HepG2 (cell line): ENCODE data around the gene PAQR3. TPM values are rescaled to one million over a fixed set of nuclear protein-coding genes. Genes with fewer than 3 reads are reported as not detected.

Source experiments
- ATAC-seq: fragments of 200-7000 bp; cut with Tn5 transposase; 3 replicates; pipeline ENCODE4 v1.9.1; 2020; ENCODE audit warnings: mild to moderate bottlenecking, moderate library complexity
- BruUV-seq: library from RNA; stranded (reverse); fragments of 400-500 nt; replicated peaks from 2 replicates; lab custom pipeline; 2021; lab: Mats Ljungman, UMichigan
- CTCF ChIA-PET: fragments of 300-600 bp; formaldehyde crosslinking; extraction: SDS; loops from one replicate; lab custom pipeline; 2021; ENCODE audit warnings: low total read pairs, inconsistent platforms, low intra/inter-chr PET ratio; lab: Yijun Ruan, JAX
- POLR2A ChIA-PET: fragments of 350-600 bp; sonication (Branson Sonifier 250); formaldehyde crosslinking; loops from one replicate; lab custom pipeline; 2020; ENCODE audit warnings: antibody characterized with exemption, inconsistent platforms; lab: Yijun Ruan, JAX
- DNase-seq: peaks from one replicate; pipeline ENCODE4 v3.0.0-alpha.2; 2015; ENCODE audit warnings: low spot score
- FAIRE-seq: peaks from 3 replicates; lab custom pipeline; 2011; peaks lifted over from hg19 to GRCh38; lab: Jason Lieb, UNC
- H2AFZ ChIP-seq: one replicate; pipeline ENCODE4 v1.6.1; 2011; ENCODE audit warnings: low read length, inconsistent platforms
- H3K27ac ChIP-seq: fragments of 300-600 bp; 3 replicates; pipeline ENCODE4 v1.8.0; 2011; ENCODE audit warnings: mixed run types, mild to moderate bottlenecking, mixed read lengths, low read length, inconsistent platforms; ENCODE audit not compliant: insufficient read depth; ENCODE audit errors: extremely low read length
- H3K27me3 ChIP-seq, 2 experiments: fragments of 200-600 bp in 1 of 2; 2 replicates in 1 of 2; 3 replicates in 1 of 2; pipeline versions ENCODE4 v1.6.0 to v1.8.0; 2011; ENCODE audit warnings: low read length in 2 of 2, mild to moderate bottlenecking in 2 of 2, moderate library complexity in 2 of 2, inconsistent platforms in 1 of 2; ENCODE audit not compliant: insufficient read depth in 2 of 2, control insufficient read depth in 1 of 2
- H3K36me3 ChIP-seq, 2 experiments: fragments of 200-600 bp in 1 of 2; replicated peaks in 1 of 2; 2 replicates in 1 of 2; 3 replicates in 1 of 2; pipeline versions ENCODE4 v1.5.1 to v1.8.0; 2011; ENCODE audit warnings: low read length in 2 of 2, inconsistent platforms in 1 of 2; ENCODE audit not compliant: insufficient read depth in 2 of 2, control insufficient read depth in 1 of 2
- H3K4me1 ChIP-seq: 2 replicates; pipeline ENCODE4 v1.5.1; 2012; ENCODE audit warnings: low read length, inconsistent platforms; ENCODE audit not compliant: insufficient read depth
- H3K4me2 ChIP-seq: 2 replicates; pipeline ENCODE4 v1.6.0; 2011; ENCODE audit warnings: low read depth, low read length, inconsistent platforms
- H3K4me3 ChIP-seq, 3 experiments: fragments of 200-600 bp in 1 of 3; sonication (generic), shearing (Covaris generic) in 1 of 3; replicated peaks in 1 of 3; 2 replicates each; pipeline ENCODE4 v1.5.1; 2011 to 2016; ENCODE audit warnings: low read length in 3 of 3, inconsistent platforms in 2 of 3, low read depth in 2 of 3, mild to moderate bottlenecking in 2 of 3, control low read depth in 1 of 3, mixed read lengths in 1 of 3; ENCODE audit not compliant: insufficient read depth in 1 of 3
- H3K79me2 ChIP-seq: one replicate; pipeline ENCODE4 v1.6.1; 2011; ENCODE audit warnings: low read length, inconsistent platforms; ENCODE audit not compliant: insufficient read depth
- H3K9ac ChIP-seq: 2 replicates; pipeline ENCODE4 v1.6.0; 2011; ENCODE audit warnings: mild to moderate bottlenecking, low read depth, low read length, inconsistent platforms; ENCODE audit not compliant: insufficient read depth
- H3K9me3 ChIP-seq: 2 replicates; pipeline ENCODE4 v1.5.1; 2012; ENCODE audit warnings: mild to moderate bottlenecking, low read length
- H4K20me1 ChIP-seq: 2 replicates; pipeline ENCODE4 v1.6.0; 2011; ENCODE audit warnings: inconsistent platforms, mild to moderate bottlenecking, low read length, moderate library complexity; ENCODE audit not compliant: insufficient read depth
- XRCC5 ChIP-seq: fragments of 200-400 bp; formaldehyde crosslinking; optimal IDR thresholded peaks from 2 replicates; pipeline ENCODE3; 2017; ENCODE audit warnings: mild to moderate bottlenecking, low read length
- ZNF567 ChIP-seq: sonication (generic); formaldehyde crosslinking; IDR thresholded peaks from 2 replicates; pipeline ENCODE4 v1.8.1; 2023; ENCODE audit warnings: mild to moderate bottlenecking, missing genetic modification reagents, borderline replicate concordance
- WGBS: methylation state at CpG from one replicate; pipeline ENCODE4 v1.1.6; 2017; ENCODE audit warnings: low lambda C conversion rate; 5-methylcytosine and 5-hydroxymethylcytosine counted together
- in situ Hi-C: cut with HindIII; loops from 2 replicates; pipeline ENCODE4 v1.10.0; 2017; ENCODE audit warnings: low pct_unique_long_range_greater_than_20kb; ENCODE audit not compliant: extremely low pct_ligation_motif_present
- intact Hi-C: fragments of 100-400 bp; cut with micrococcal nuclease; formaldehyde crosslinking; loops from one replicate; pipeline ENCODE4 v1.10.0; 2022; ENCODE audit not compliant: unreplicated experiment
- polyA plus RNA-seq, 8 experiments: library from polyadenylated mRNA; depleted of rRNA in 3 of 8; stranded (reverse) in 7 of 8; unstranded in 1 of 8; fragments of >200 nt; fragmentation: Illumina TruSeq in 4 of 8; extraction: Trizol in 4 of 8; gene quantifications; 2 replicates each; pipeline versions ENCODE4 v1.2.1 to v1.2.3, GENCODE V29; 2011 to 2016; ENCODE audit warnings: low read depth in 4 of 8, missing spikeins in 1 of 8, mixed read lengths in 1 of 8; ENCODE audit not compliant: insufficient read depth in 1 of 8
- total RNA-seq, 5 experiments: library from RNA; depleted of rRNA; stranded (reverse); fragments of >200 nt; fragmentation: Illumina TruSeq; extraction: Trizol; gene quantifications; 2 replicates each; pipeline ENCODE4 v1.2.3, GENCODE V29; 2016; ENCODE audit warnings: low read depth in 1 of 5
- TF ChIP-seq, protein P1 (sequence below): sonication (generic); formaldehyde crosslinking; IDR thresholded peaks from 2 replicates; pipeline ENCODE4 v1.5.0; 2020; ENCODE audit warnings: missing genetic modification reagents
- TF ChIP-seq, protein P2 (sequence below): sonication (generic); formaldehyde crosslinking; IDR thresholded peaks from 2 replicates; pipeline ENCODE4 v1.8.1; 2023; ENCODE audit warnings: mild to moderate bottlenecking, missing genetic modification reagents

PAQR3 gene
- total and polyA plus RNA-seq, 2 of the 13 experiments (the other 11 are each of a cell fraction or from before 2014, with no cell fraction given): 9.9 to 13.6 TPM

DNA sequence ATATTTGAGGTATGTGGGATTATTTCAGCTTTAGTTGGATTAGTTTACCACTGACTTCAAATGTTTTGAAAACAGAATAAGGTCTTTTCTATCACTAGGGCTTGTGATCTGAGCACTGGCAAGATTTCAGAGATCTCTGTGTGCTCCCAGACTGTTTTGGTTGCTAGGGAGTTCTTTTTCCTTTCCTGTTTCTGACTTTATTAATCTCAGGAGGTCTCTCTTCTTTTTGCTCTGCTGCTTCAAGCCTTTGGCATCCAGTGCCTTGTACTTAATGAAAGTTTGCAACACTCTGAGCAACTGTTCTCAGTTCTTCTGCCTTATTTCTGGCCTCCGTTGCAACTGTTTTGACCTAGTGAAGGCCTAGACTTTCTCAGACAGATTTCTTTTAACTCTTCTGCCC lies 32.1 kb upstream of the PAQR3 start:
- Histone ChIP-seq H3K9me3 (no peaks in the 10 kb centered on the region), H2AFZ (no peak overlapping the region), H4K20me1 (no peaks in the 10 kb centered on the region), H3K4me1 (no peaks in the 10 kb centered on the region), H3K27me3 (no peaks in the 10 kb centered on the region), H3K4me3 (no peak overlapping the region), H3K9ac (no peak overlapping the region), H3K27ac (no peak overlapping the region), H3K36me3 (no peaks in the 10 kb centered on the region), H3K4me2 (no peak overlapping the region), H3K79me2 (no peaks in the 10 kb centered on the region)
- no TSS peak for BruUV-seq
- DNase-seq: no peak
- ChIA-PET CTCF (no interaction called here), POLR2A (no interaction called here)
- 0% methylated on average over 1 of the region's 1 CpG for WGBS
- intact Hi-C loops (no loop called here), in situ Hi-C loops (no loop called here)
- ATAC-seq: no peak
- no peak for FAIRE-seq
- TF ChIP-seq, protein P1, sequence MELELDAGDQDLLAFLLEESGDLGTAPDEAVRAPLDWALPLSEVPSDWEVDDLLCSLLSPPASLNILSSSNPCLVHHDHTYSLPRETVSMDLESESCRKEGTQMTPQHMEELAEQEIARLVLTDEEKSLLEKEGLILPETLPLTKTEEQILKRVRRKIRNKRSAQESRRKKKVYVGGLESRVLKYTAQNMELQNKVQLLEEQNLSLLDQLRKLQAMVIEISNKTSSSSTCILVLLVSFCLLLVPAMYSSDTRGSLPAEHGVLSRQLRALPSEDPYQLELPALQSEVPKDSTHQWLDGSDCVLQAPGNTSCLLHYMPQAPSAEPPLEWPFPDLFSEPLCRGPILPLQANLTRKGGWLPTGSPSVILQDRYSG (CRISPR knock-in tag): no peak
- TF ChIP-seq XRCC5 (no peak), ZNF567 (CRISPR knock-in tag) (no peak)

- Histone ChIP-seq H3K9ac (no peak overlapping the region), H2AFZ (no peak overlapping the region), H3K27ac (no peak overlapping the region), H3K79me2 (no peaks in the 10 kb centered on the region), H3K9me3 (no peaks in the 10 kb centered on the region), H3K4me2 (no peak overlapping the region), H3K4me1 (no peaks in the 10 kb centered on the region), H3K36me3 (no peaks in the 10 kb centered on the region), H3K27me3 (no peaks in the 10 kb centered on the region; a peak in 1 of 5 replicates), H4K20me1 (no peaks in the 10 kb centered on the region), H3K4me3 (no peak overlapping the region)
- BruUV-seq: no TSS peak
- DNase-seq (no peak), ATAC-seq (no peak), FAIRE-seq (no peak)
- intact Hi-C loops: no loop called here
- ChIA-PET CTCF (no interaction called here), POLR2A (no interaction called here)
- in situ Hi-C loops: no loop called here
- WGBS: 0% methylated on average over 2 of the region's 2 CpGs
- TF ChIP-seq, protein P2, sequence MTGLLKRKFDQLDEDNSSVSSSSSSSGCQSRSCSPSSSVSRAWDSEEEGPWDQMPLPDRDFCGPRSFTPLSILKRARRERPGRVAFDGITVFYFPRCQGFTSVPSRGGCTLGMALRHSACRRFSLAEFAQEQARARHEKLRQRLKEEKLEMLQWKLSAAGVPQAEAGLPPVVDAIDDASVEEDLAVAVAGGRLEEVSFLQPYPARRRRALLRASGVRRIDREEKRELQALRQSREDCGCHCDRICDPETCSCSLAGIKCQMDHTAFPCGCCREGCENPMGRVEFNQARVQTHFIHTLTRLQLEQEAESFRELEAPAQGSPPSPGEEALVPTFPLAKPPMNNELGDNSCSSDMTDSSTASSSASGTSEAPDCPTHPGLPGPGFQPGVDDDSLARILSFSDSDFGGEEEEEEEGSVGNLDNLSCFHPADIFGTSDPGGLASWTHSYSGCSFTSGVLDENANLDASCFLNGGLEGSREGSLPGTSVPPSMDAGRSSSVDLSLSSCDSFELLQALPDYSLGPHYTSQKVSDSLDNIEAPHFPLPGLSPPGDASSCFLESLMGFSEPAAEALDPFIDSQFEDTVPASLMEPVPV (CRISPR knock-in tag): no peak
- TF ChIP-seq, all 625 proteins: peak for 0
These were observed 23.4 kb upstream of the PAQR3 start for GRCh38 chr4:78962597-78963115.
